Fibroblast of skin of back (primary cell): ENCODE measurements around the gene MPPE1. TPM values are rescaled to one million over a fixed set of nuclear protein-coding genes. Genes with fewer than 3 reads are reported as not detected.

Source experiments
- DNase-seq: peaks from one replicate; pipeline ENCODE4 v3.0.0-alpha.2; 2013
- polyA plus RNA-seq, 2 experiments: library from polyadenylated mRNA; unstranded; fragments of 120-200 nt; gene quantifications; one replicate each; pipeline ENCODE4 v1.2.1, GENCODE V29; 2013; ENCODE audit not compliant: insufficient read length in 2 of 2

Gene MPPE1
- polyA plus RNA-seq (2013, experiment 1 of 2; ENCODE audit: insufficient read length) = 19.9 TPM
- polyA plus RNA-seq (2013, experiment 2 of 2; ENCODE audit: insufficient read length) = 19.9 TPM

DNA sequence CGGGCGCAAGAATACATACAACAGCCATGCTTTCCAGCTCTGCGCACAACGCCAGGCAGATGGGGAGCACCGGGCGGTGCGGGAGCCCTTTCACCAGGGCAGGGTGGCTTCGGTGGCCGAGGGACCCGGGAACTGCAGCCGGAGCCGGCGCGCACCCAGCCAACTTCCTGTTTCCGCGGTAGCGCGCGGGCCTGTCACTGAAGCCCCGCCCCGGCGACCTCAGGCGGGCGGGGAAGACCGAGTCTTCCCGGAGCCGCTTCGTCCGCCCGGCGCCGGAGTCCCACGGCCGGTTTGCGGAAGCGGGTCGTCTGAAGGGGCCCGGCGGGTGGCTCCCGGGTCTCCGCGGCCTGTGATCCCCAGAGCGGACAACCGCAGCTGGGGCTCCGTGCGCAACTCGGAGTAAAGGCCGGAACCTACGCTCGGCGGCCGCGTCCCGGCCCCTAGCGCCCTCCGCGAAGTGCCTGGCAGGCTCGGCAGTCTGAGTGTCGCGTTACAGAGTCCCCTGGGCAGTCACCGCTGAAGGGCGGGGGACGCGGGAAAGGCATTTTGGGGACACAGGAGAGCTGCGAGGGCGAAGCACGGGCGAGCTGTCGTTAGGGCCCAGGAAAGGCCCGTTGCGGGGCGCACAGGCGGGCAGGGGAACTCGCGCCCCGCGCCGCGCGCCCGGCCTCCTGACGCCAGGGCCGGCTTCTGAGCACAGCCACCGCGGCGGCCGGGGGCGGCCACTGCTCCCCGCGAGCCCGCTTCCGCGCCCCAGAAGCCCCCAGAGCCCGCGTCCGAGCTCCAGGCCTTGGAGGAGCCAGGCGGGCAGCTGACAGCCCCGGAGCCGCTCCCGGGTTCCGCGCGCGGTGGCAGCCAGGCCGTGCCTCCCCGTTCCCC is at the start of gene MPPE1:
Gene MPPE1 (minus strand): TSS at position 136 of the 879 bp plus-strand sequence. CDS start 11,053 bp downstream, outside the sequence.
- DNase-seq = peak; percentile 89

- no peak for DNase-seq
Measured at GRCh38 chr18:11957636-11958035, 49.5 kb upstream of the MPPE1 start.

GRCh38 chr18:11956371-11957308 is 48.5 kb upstream of the MPPE1 start:
- no peak for DNase-seq

DNA sequence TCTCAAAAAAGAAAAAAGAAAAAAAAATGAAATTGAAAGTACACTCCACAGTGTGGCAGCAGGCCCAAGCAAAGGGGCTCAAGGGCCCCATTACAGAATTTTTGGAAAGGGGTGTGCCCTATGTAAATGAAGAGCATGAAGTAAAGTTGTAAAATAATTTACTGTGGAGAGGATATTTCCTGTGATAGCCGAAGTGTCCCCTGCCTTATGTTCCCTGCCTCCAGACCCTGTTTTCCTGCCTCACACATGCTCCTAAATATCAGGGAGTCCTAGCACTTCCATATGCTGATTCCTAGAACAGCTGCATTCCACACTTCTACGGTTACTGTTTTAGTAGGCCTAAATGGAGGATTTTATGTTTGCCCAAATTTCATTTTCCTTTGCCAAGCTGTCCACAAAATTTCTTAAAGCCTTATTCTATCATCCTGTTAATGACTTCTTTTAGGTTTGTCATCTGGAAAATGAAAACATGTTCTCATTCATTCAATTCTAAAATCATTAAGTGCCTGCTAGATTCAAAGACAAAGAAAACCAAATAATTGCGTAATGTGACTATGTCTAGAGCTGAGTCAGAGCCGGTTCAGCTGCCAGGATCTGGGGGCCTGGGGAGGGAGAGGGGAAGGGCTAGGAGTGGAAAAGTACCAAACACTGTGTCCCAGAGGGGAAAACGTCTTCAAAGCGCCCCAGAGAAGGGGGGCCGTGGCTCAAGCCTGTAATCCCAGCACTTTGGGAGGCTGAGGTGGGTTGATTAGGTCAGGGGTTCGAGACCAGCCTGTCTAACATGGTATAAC is 47.3 kb upstream of the MPPE1 start:
- DNase-seq = peak; percentile 91

- no peak for DNase-seq
Measured at GRCh38 chr18:11953113-11953512, 45.0 kb upstream of the MPPE1 start.

GRCh38 chr18:11951390-11951851 is 43.3 kb upstream of the MPPE1 start:
- DNase-seq = no peak

- DNase-seq = no peak
Measured at GRCh38 chr18:11950824-11951223, 42.7 kb upstream of the MPPE1 start.

DNA sequence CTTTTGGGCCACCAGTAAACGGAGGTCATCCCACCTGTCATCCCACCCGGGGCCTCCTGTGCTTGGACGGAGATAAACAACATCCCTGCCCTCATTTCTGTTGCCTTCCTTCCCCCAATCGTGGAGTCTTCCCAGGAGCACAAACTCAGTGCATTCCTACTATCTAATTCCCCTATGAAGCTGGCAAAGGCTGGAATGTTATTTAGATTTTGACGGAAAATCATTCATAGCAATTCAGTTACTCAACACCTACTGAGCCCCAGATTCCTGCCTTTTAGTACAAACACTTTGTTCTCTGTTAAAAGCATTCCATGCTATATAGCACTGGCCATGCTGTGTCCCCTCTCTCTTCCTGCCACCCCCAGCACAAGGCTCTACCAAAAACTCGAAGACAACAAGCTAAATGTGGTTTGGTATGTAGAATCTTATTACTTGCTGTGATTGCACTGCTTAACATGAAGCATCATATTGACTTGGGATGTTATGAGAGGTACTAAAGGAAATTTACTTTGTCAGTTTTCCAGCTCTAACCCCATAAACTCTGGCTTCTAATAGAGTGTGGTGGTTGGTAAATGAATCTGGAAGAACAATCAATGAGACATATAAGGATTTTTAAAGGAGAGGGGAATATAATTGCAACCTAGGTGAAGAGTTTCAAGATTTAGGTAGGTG is 40.9 kb upstream of the MPPE1 start:
- DNase-seq = peak; percentile 77

DNA sequence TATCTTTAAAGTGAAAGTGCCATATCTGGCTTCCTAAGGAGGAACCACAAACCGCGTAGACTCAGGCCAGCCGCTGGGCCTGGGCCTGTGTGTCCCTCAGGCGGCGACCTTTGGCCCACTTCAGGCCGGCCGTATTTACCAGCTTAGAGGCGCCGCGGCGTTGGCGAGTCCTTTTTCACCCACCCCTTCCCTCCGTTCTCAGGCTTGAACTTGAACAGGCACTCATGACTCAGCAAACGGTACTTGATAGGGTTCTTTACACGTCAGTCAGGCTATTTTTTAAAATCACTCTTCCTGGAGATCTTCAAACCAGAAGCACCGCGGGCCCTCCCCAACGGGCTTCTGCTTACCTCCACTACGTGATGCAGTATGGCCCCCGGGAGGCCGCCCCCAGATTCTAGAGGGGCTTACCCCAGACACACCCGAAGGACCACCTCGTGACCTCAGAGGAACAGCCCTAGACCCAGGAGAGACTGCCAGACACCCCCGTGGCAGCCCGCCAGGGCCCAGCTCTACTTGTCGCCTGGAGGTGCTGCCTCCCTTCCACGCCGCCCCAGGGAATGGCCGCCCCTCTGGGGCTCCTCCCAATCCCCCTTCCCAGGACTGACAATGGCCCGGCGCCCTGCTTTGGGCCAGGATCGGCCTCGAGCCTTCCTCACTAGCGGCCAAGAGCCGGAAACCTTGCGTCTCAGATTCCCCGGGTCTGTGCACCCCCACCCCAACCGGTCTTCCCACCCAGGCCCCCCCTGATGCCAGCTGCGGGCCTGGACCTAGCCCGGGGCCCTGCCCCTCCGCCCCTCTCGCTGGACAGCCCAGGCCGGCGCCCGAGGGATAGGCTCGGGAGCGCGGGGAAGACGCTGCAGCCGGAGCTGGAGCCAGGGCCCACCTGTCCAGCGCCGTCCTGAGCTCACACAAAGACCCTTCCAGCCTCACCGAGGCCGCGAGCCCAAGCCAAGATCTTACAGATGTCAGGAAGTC is 39.4 kb upstream of the MPPE1 start:
- peak; percentile 98 for DNase-seq

GRCh38 chr18:11946756-11947155 is 38.6 kb upstream of the MPPE1 start:
- peak; percentile 78 for DNase-seq

GRCh38 chr18:11945834-11946659 is 37.9 kb upstream of the MPPE1 start:
- DNase-seq = peak; percentile 77

GRCh38 chr18:11944786-11945185 is 36.7 kb upstream of the MPPE1 start:
- DNase-seq = no peak

DNA sequence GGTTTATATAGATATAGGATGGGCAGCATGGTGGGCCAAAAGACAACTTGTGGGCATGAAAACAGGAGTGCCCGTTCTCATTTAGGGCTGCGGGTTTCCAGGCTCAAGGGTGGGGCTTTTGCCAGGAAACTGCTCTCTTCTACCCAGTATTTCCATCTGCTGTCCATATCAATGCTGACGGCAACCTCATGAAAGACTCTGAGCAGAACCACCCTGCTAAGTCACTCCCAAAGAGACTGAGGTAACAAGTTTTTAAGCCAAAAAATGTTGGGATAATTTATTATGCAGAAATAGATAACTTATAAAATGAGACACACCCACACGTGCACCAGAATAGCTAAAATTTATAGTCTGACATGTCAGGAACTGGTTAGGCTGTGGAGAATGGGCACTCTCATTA is 36.1 kb upstream of the MPPE1 start:
- DNase-seq = no peak

DNA sequence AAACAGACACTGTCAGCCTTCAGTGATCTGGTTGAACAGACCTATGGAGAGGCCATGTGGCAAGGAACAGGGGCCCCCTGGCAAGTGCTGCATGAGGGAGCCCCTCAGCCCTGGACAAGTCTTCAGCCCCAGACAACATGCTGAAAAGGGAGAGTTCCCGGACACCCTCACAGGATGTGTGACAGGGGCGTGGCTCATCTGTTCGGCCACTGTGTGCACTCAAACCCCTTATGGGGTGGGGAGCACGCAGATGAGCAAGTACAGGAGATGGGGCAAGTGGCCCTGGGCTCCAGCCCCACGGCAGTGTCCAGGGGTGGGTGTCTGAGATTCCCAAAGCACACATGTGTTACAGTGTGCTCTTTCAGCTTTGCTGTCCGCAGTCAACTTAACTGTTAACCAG is 35.4 kb upstream of the MPPE1 start:
- DNase-seq = no peak

- DNase-seq = no peak
Measured at GRCh38 chr18:11940956-11941355, 32.8 kb upstream of the MPPE1 start.

DNA sequence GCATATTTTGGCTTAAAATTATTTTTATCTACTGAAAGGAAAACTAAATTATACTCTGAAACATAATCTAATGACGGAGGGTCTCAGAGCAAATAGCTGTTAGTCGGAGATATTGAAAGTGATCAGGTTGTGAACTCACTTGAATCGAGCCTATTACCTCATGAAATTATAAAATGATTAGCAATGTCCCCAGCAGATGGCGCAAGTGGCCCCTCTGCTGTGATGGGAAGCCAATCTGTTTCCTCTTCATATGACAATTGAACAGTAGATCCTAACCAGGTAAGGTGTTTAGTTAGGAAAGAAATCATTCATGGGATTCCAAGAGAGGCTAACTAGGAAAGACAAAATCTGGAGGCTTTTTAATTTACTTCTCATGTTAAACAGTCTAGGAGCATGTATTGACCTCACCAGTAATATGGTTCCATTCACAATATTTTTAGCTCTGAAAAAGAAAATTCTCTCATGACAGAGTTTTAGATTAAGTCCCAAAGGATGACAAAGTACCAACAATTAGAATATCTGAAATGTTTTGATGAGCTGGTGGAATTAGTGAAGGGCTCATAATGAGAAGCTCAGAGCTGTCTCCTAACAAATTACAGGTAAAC is 29.9 kb upstream of the MPPE1 start:
- DNase-seq = peak; percentile 57

GRCh38 chr18:11932393-11932792 is 24.3 kb upstream of the MPPE1 start:
- DNase-seq = no peak

DNA sequence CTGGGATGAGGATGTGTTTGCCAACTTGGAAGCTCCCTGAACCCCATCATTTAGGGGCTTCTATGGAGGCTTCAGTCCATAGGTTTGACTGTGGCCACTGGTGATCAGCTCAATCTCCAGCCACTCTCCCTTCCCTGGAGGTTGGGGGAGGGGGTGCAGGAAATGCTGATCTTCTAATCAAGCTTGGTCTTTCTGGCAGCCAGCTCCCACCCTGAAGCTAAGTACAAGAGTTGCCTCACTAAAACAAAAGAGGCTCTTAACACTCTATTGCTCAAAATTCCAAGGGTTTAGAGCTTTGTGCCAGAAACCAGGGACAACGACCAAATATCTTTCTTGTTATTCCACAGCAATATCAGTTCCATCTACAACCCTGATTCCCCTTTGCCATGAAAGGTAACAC is 19.4 kb upstream of the MPPE1 start:
- DNase-seq = no peak
